EH (cell line): Measurements from ENCODE around the gene AKAP17A.
"Not testable (repeated sequence)": the region's sequence is repeated elsewhere in the genome, so short reads cannot be mapped to it uniquely, and the experiment has no call there.

Experiments used
- DNase-seq: peaks from one replicate; pipeline ENCODE4 v3.0.0-alpha.2; 2015; ENCODE audit warnings: low read depth

AKAP17A gene

DNA sequence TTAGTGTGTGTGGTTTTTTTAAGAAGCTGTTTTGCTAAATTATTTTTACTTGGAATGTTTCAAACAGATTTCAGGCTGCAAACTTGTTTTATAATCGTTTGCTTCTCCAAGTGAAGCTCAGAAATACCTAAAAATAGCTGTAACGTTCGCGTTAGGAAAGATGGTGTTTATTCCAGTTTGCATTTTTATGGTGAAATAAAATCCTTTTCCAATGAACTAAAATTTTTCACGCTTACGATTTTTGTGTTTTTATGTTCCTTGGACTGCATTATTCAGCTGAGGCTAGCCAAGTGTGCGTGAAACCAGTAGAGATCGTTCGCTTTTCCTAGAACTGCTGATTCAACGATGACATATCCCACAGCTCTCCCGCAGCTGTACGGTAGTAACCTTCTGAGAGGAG lies 10.9 kb downstream of the AKAP17A start:
- no peak for DNase-seq

DNA sequence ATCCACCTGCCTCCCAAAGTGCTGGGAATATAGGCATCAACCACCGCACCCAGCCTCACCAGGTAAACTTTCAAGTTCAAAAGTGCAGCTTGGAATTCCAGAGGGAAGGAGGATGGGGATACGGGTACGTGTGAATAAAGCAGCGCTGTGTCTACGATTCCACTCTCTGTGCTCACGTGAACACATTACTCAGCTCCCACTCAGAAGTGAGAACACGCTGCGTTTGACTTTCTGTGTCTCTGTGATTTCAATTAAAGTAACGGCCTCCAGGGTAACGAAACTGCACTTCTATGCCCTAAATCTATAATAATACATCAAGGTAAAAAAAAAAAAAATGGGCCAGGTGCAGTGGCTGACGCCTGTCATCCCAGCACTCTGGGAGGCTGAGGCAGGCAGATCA lies 15.1 kb downstream of the AKAP17A start:
- no peak for DNase-seq

- peak; percentile 6 for DNase-seq
Measured at GRCh38 chrX:1609311-1609710, 17.9 kb downstream of the AKAP17A start.

DNA sequence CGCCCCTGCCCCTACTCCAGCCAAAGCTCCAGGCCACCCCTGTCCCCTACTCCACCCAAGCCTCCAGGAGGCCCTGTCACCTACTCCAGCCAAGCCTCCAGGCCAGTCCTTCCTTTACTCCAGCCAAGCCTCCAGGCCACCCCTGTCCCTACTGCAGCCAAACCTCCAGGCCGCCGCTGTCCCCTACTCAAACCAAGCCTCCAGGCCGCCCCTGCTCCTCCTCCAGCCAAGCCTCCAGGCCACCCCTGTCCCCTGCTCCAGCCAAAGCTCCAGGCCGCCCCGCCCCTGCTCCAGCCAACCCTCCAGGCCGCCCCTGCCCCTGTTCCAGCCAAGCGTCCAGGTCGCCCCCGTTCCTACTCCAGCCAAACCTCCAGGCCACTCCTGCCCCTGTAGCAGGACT lies 18.4 kb downstream of the AKAP17A start:
- no peak for DNase-seq

DNA sequence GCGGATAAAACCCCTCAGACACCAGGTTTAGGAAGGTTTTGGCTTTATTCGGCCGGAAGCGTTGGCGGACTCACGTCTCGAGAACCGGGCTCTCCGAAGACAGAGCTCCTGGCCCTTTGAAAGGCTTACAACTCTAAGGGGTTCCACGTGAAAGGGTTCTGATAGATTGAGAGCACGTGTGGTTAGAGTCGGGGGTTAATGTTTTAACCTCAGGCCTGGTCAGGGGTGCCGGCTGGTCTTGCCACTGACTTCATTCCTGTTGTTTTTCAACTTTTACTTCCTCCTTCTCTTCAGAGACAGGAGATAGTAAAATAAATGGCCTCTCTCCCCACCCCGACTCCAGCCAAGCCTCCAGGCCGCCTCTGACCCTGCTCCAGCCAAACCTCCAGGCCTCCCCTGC lies 18.8 kb downstream of the AKAP17A start:
- DNase-seq, result no peak

DNA sequence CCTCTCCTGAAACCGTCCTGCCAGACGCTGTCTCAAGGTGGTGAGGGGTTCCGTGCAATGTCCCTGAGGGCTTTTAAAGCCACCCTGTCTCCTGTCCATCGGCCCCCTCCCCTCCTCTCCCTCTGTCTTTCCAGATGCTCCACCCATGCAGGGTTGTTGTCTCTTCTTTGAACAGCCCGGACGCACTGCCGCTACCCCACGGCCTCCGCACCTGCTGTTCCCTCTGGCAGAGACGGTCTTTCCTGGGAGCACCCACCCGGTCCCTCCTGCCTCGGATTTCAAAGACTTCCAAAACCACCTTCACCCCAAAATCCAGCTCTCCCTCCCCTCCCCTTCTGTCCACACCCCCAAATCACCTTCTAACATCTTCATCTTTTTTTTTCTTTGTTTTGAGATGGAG lies 19.3 kb downstream of the AKAP17A start:
- DNase-seq, result no peak

DNA sequence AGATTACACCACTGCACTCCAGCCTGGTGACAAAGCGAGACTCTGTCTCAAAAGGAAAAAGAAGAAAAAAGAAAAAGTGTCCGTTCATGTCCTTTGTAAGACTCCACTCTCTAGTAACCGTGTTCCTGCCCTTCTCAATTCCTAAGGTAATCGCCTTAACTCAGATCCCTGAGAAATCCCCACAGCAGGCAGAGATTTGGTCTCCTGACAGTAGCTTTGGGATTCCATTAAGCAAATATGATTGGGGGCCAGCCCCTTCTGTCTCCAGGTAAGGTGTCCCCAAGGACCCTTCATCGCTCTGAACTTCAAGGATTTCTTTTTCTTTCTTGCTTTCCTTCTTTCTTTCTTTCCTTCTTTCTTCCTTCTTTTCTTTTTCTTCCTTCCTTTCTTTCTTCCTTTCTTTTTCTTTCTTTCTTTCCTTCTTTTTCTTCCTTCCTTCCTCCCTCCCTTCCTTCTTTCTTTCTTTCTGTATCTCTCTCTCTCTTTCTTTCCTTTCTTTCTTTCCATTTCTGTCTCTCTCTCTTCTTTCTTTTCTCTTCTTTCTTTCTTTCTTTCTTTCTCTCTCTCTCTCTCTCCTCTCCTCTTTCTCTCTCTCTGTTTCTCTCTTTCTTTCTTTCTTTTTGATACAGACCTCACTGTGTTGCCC lies 21.4 kb downstream of the AKAP17A start:
- no peak for DNase-seq

GRCh38 chrX:1614927-1615326 lies 23.5 kb downstream of the AKAP17A start, which contains the start of gene ASMT:
TSS of gene ASMT (plus strand) at chrX:1615059. CDS start at chrX:1615200, 141 bp downstream.
- DNase-seq, result no peak

DNA sequence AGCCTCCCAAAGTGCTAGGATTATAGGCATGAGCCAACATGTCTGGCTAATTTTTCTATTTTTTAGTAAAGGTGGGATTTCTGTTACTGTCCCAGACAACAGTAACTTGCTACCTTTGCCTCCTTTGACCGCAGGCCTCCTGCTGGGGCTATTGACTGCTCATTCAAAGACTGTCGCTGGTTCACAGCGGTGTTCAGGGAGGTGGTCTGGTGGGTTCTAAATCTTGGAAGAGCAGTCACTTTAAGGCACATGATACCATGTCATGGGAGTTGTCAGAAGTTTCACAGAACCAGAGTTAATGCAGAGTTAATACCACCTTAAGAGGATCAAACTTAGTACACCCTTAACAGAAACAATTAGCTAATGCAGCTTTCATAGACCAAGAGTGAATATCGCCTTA lies 27.3 kb downstream of the AKAP17A start:
- no peak for DNase-seq

- DNase-seq, result no peak
Measured at GRCh38 chrX:1623691-1624090, 32.3 kb downstream of the AKAP17A start.

GRCh38 chrX:1624158-1624860 lies 32.9 kb downstream of the AKAP17A start:
- not testable (repeated sequence) for DNase-seq

DNA sequence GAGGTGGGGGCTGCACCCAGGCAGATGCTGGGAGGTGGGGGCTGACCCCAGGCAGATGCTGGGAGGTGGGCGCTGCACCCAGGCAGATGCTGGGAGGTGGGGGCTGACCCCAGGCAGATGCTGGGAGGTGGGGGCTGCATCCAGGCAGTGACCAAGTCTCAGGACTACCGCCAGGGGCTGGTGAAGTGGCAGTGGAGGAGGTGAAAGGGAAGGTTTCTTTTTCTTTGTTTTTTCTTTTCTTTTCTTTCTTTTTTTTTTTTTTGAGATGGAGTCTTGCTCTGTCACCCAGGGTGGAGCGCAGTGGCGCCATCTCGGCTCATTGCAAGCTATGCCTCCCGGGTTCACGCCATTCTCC lies 33.4 kb downstream of the AKAP17A start:
- not testable (repeated sequence) for DNase-seq

GRCh38 chrX:1629244-1629643 lies 37.8 kb downstream of the AKAP17A start:
- no peak for DNase-seq

- DNase-seq, result no peak
Measured at GRCh38 chrX:1646009-1646408, 54.6 kb downstream of the AKAP17A start.

DNA sequence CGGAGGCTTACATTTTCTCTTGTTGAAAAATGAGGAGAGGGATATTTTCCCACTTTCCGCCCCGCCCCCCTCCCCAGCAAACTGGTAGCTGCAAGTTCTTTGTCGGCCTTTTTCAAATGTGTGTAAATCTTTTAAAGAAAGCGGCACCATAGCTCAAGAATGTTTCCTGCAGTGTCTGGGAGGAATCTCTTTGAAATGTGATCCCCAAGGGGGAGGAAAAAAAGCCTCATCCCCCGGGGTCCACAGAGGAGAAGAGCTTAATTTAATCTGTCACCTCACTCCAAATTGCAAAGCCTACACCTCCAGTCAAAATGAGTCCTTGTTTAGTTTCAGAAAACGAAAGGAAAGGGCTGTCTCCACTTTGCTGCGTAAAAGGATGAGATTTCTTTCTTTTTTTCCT lies 58.2 kb downstream of the AKAP17A start:
- peak; percentile 9 for DNase-seq
